HepG2 (cell line): ENCODE results near the gene PLA2R1. TPM values are rescaled to one million over a fixed set of nuclear protein-coding genes. Genes with fewer than 3 reads are reported as not detected.

Experiments used
- CC2D1A ChIP-seq: sonication (generic); formaldehyde crosslinking; IDR thresholded peaks from 2 replicates; pipeline ENCODE4 v1.8.1; 2023; ENCODE audit warnings: mild to moderate bottlenecking, missing genetic modification reagents
- E2F1 ChIP-seq: sonication (generic); formaldehyde crosslinking; IDR thresholded peaks from 2 replicates; pipeline ENCODE4 v1.5.0; 2020; ENCODE audit warnings: missing genetic modification reagents
- ERF ChIP-seq: IDR thresholded peaks from 2 replicates; pipeline ENCODE4 v1.6.1; 2018; ENCODE audit warnings: missing biosample characterization, missing genetic modification reagents
- GMEB1 ChIP-seq: sonication (generic); formaldehyde crosslinking; IDR thresholded peaks from 2 replicates; pipeline ENCODE4 v1.5.1; 2020; ENCODE audit warnings: missing genetic modification reagents, mild to moderate bottlenecking, borderline replicate concordance
- HMGXB3 ChIP-seq: sonication (generic); formaldehyde crosslinking; IDR thresholded peaks from 2 replicates; pipeline ENCODE4 v1.4.0; 2020; ENCODE audit warnings: missing genetic modification reagents, borderline replicate concordance
- JUNB ChIP-seq: sonication (generic); formaldehyde crosslinking; IDR thresholded peaks from 2 replicates; pipeline ENCODE4 v1.8.0; 2022; ENCODE audit warnings: missing genetic modification reagents, mild to moderate bottlenecking, borderline replicate concordance
- KAT7 ChIP-seq: IDR thresholded peaks from 2 replicates; pipeline ENCODE4 v1.6.1; 2018; ENCODE audit warnings: borderline replicate concordance, missing compliant biosample characterization
- NR3C1 ChIP-seq: sonication (generic); formaldehyde crosslinking; IDR thresholded peaks from 2 replicates; pipeline ENCODE4 v1.4.0; 2020; ENCODE audit warnings: missing genetic modification reagents
- NRL ChIP-seq: sonication (generic); formaldehyde crosslinking; IDR thresholded peaks from 2 replicates; pipeline ENCODE4 v1.5.0; 2020; ENCODE audit warnings: missing genetic modification reagents, mild to moderate bottlenecking, moderate library complexity, borderline replicate concordance
- POGZ ChIP-seq: sonication (generic); formaldehyde crosslinking; IDR thresholded peaks from 2 replicates; pipeline ENCODE4 v1.4.0; 2020; ENCODE audit warnings: mild to moderate bottlenecking, missing genetic modification reagents
- SMARCC2 ChIP-seq: fragments of 450-650 bp; IDR thresholded peaks from 2 replicates; pipeline ENCODE4 v1.6.1; 2017; ENCODE audit warnings: antibody characterized with exemption, mild to moderate bottlenecking
- SP1 ChIP-seq, 2 experiments: fragments of 450-650 bp in 1 of 2; sonication (generic) in 1 of 2; formaldehyde crosslinking in 1 of 2; IDR thresholded peaks; 2 replicates each; pipeline versions ENCODE4 v1.4.0 to v1.6.1; 2016 to 2020; ENCODE audit warnings: missing genetic modification reagents in 1 of 2
- SP5 ChIP-seq: IDR thresholded peaks from 2 replicates; pipeline ENCODE4 v1.6.1; 2016; ENCODE audit warnings: low read depth, borderline replicate concordance
- TBL1XR1 ChIP-seq: fragments of 150-350 bp; IDR thresholded peaks from 2 replicates; pipeline ENCODE4 v1.6.1; 2014; ENCODE audit warnings: borderline replicate concordance, low read length; ENCODE audit not compliant: partially characterized antibody
- XBP1 ChIP-seq: sonication (generic); formaldehyde crosslinking; IDR thresholded peaks from 2 replicates; pipeline ENCODE4 v1.5.0; 2020; ENCODE audit warnings: missing genetic modification reagents
- ZC3H13 ChIP-seq: sonication (generic); formaldehyde crosslinking; IDR thresholded peaks from 2 replicates; pipeline ENCODE4 v1.8.1; 2023; ENCODE audit warnings: mild to moderate bottlenecking, missing genetic modification reagents, moderate library complexity
- ZFP36L1 ChIP-seq: sonication (generic); formaldehyde crosslinking; IDR thresholded peaks from 2 replicates; pipeline ENCODE4 v1.8.0; 2022; ENCODE audit warnings: mild to moderate bottlenecking, missing genetic modification reagents, moderate library complexity
- ZNF12 ChIP-seq: sonication (generic); formaldehyde crosslinking; IDR thresholded peaks from 2 replicates; pipeline ENCODE4 v1.5.0; 2020; ENCODE audit warnings: missing genetic modification reagents
- ZNF275 ChIP-seq: sonication (generic); formaldehyde crosslinking; IDR thresholded peaks from 2 replicates; pipeline ENCODE4 v1.8.0; 2022; ENCODE audit warnings: missing genetic modification reagents, mild to moderate bottlenecking, inconsistent platforms, borderline replicate concordance
- ZNF766 ChIP-seq: sonication (generic); formaldehyde crosslinking; IDR thresholded peaks from 2 replicates; pipeline ENCODE4 v1.5.0; 2020; ENCODE audit warnings: missing genetic modification reagents, borderline replicate concordance
- ZNF782 ChIP-seq: sonication (generic); formaldehyde crosslinking; IDR thresholded peaks from 2 replicates; pipeline ENCODE4 v1.4.0; 2020; ENCODE audit warnings: missing genetic modification reagents, mild to moderate bottlenecking, borderline replicate concordance
- ZSCAN12 ChIP-seq: sonication (generic); formaldehyde crosslinking; IDR thresholded peaks from 2 replicates; pipeline ENCODE4 v1.9.0; 2021; ENCODE audit warnings: mild to moderate bottlenecking, missing genetic modification reagents
- ZSCAN30 ChIP-seq: sonication (generic); formaldehyde crosslinking; IDR thresholded peaks from 2 replicates; pipeline ENCODE4 v1.5.0; 2020; ENCODE audit warnings: mild to moderate bottlenecking, missing genetic modification reagents
- polyA plus RNA-seq, 8 experiments: library from polyadenylated mRNA; depleted of rRNA in 3 of 8; stranded (reverse) in 7 of 8; unstranded in 1 of 8; fragments of >200 nt; fragmentation: Illumina TruSeq in 4 of 8; extraction: Trizol in 4 of 8; gene quantifications; 2 replicates each; pipeline versions ENCODE4 v1.2.1 to v1.2.3, GENCODE V29; 2011 to 2016; ENCODE audit warnings: low read depth in 4 of 8, missing spikeins in 1 of 8, mixed read lengths in 1 of 8; ENCODE audit not compliant: insufficient read depth in 1 of 8
- total RNA-seq, 5 experiments: library from RNA; depleted of rRNA; stranded (reverse); fragments of >200 nt; fragmentation: Illumina TruSeq; extraction: Trizol; gene quantifications; 2 replicates each; pipeline ENCODE4 v1.2.3, GENCODE V29; 2016; ENCODE audit warnings: low read depth in 1 of 5

Gene PLA2R1
- total and polyA plus RNA-seq, 2 of the 13 experiments (the other 11 are each of a cell fraction or from before 2014, with no cell fraction given): not detected

GRCh38 chr2:159921752-159922404, 140.5 kb downstream of the PLA2R1 start (continued):
- TF ChIP-seq XBP1: no peak
- TF ChIP-seq ZNF12: no peak
- no peak for TF ChIP-seq ZC3H13
- no peak for TF ChIP-seq SMARCC2
- TF ChIP-seq KAT7: no peak
- no peak for TF ChIP-seq ZNF766 (CRISPR knock-in tag)
- no peak for TF ChIP-seq ZSCAN30
- TF ChIP-seq JUNB (CRISPR knock-in tag): no peak
- TF ChIP-seq ZSCAN12 (CRISPR knock-in tag): no peak
- no peak for TF ChIP-seq CC2D1A
- no peak for TF ChIP-seq ZFP36L1 (CRISPR knock-in tag)
- TF ChIP-seq GMEB1 (CRISPR knock-in tag): no peak
- no peak for TF ChIP-seq NR3C1 (CRISPR knock-in tag)
- no peak for TF ChIP-seq SP1 (IDR thresholded peaks at IDR 0.05)
- no peak for TF ChIP-seq SP1 (CRISPR knock-in tag; IDR thresholded peaks at IDR 0.05)
- no peak for TF ChIP-seq HMGXB3 (CRISPR knock-in tag)
- peak; percentile 60; the same call in 1 of the 2 replicates for TF ChIP-seq POGZ
- TF ChIP-seq ZNF782 (CRISPR knock-in tag): peak; percentile 89; the same call in 1 of the 2 replicates
- TF ChIP-seq E2F1 (CRISPR knock-in tag): no peak
- TF ChIP-seq TBL1XR1: no peak
- TF ChIP-seq NRL (CRISPR knock-in tag): peak; percentile 58; the same call in 1 of the 2 replicates
- peak; percentile 53; the same call in 1 of the 2 replicates for TF ChIP-seq ERF (CRISPR knock-in tag)
- TF ChIP-seq SP5 (CRISPR knock-in tag): no peak
- TF ChIP-seq ZNF275 (CRISPR knock-in tag): no peak
